K562 (cell line): Measurements from ENCODE around the gene EFCAB10. TPM values are rescaled to one million over a fixed set of nuclear protein-coding genes. Genes with fewer than 3 reads are reported as not detected.

Experiments used
- ATAC-seq: fragments of 200-7000 bp; cut with Tn5 transposase; 3 replicates; pipeline ENCODE4 v1.9.1; 2020; ENCODE audit warnings: moderate library complexity
- BruUV-seq: library from RNA; stranded (reverse); fragments of 400-500 nt; replicated peaks from 2 replicates; lab custom pipeline; 2021; lab: Mats Ljungman, UMichigan
- CTCF ChIA-PET: fragments of 300-600 bp; formaldehyde crosslinking; extraction: SDS; loops from one replicate; lab custom pipeline; 2021; ENCODE audit warnings: low intra/inter-chr PET ratio; lab: Yijun Ruan, JAX
- POLR2A ChIA-PET: fragments of 300-600, 350-650 bp; sonication (Branson Sonifier 250); formaldehyde crosslinking; extraction: SDS; loops from one replicate; lab custom pipeline; 2021; ENCODE audit warnings: antibody characterized with exemption, inconsistent platforms; lab: Yijun Ruan, JAX
- DNase-seq, 4 experiments: peaks; one replicate each; pipeline versions ENCODE4 v3.0.0 to v3.0.0-alpha.2; 2011 to 2018; ENCODE audit warnings: low spot score in 3 of 4, mixed read lengths in 3 of 4; ENCODE audit errors: extremely low read depth in 1 of 4
- FAIRE-seq: peaks from 2 replicates; lab custom pipeline; 2011; peaks lifted over from hg19 to GRCh38; lab: Jason Lieb, UNC
- H2AFZ ChIP-seq: 2 replicates; pipeline ENCODE4 v1.6.0; 2011; ENCODE audit warnings: low read depth, low read length, control low read depth, inconsistent platforms
- H3K27ac ChIP-seq: fragments of 200-600 bp; 3 replicates; pipeline ENCODE4 v1.8.0; 2011; ENCODE audit warnings: low read depth, mild to moderate bottlenecking, control low read depth, inconsistent platforms, low read length, moderate library complexity, mixed read lengths; ENCODE audit errors: extremely low read depth
- H3K27me3 ChIP-seq, 2 experiments: fragments of 300-600 bp in 1 of 2; 2 replicates in 1 of 2; 3 replicates in 1 of 2; pipeline versions ENCODE4 v1.6.0 to v1.8.0; 2011; ENCODE audit warnings: inconsistent platforms in 2 of 2, low read length in 2 of 2, mild to moderate bottlenecking in 1 of 2, mixed read lengths in 1 of 2, moderate library complexity in 1 of 2; ENCODE audit not compliant: control insufficient read depth in 2 of 2, insufficient read depth in 2 of 2
- H3K36me3 ChIP-seq: fragments of 300-600 bp; 3 replicates; pipeline ENCODE4 v1.8.0; 2011; ENCODE audit warnings: mild to moderate bottlenecking, low read length, inconsistent platforms; ENCODE audit not compliant: control insufficient read depth, insufficient read depth
- H3K4me1 ChIP-seq, 2 experiments: fragments of 200-600 bp in 1 of 2; replicated peaks in 1 of 2; 2 replicates in 1 of 2; 3 replicates in 1 of 2; pipeline versions ENCODE4 v1.5.1 to v1.8.0; 2011; ENCODE audit warnings: inconsistent platforms in 2 of 2, low read length in 2 of 2, mild to moderate bottlenecking in 1 of 2, mixed read lengths in 1 of 2, moderate library complexity in 1 of 2; ENCODE audit not compliant: control insufficient read depth in 2 of 2, insufficient read depth in 2 of 2
- H3K4me2 ChIP-seq: 2 replicates; pipeline ENCODE4 v1.6.1; 2011; ENCODE audit warnings: low read length, control low read depth, inconsistent platforms, mixed read lengths; ENCODE audit not compliant: insufficient read depth
- H3K4me3 ChIP-seq: fragments of 200-600 bp; sonication (generic), shearing (Covaris generic); 2 replicates; pipeline ENCODE4 v1.5.1; 2016; ENCODE audit warnings: control low read depth, inconsistent platforms
- H3K79me2 ChIP-seq: fragments of 200-600 bp; 3 replicates; pipeline ENCODE4 v1.8.0; 2011; ENCODE audit warnings: low read length, inconsistent platforms; ENCODE audit not compliant: control insufficient read depth, insufficient read depth
- H3K9ac ChIP-seq, 2 experiments: 2 replicates each; pipeline versions ENCODE4 v1.6.0 to v1.6.1; 2011; ENCODE audit warnings: low read depth in 2 of 2, low read length in 2 of 2, control low read depth in 1 of 2, inconsistent platforms in 1 of 2, mild to moderate bottlenecking in 1 of 2, mixed read lengths in 1 of 2; ENCODE audit not compliant: insufficient read depth in 1 of 2
- H3K9me1 ChIP-seq: one replicate; pipeline ENCODE4 v1.6.0; 2011; ENCODE audit warnings: inconsistent platforms, mild to moderate bottlenecking, low read length, moderate library complexity; ENCODE audit not compliant: control insufficient read depth, insufficient read depth
- H3K9me3 ChIP-seq: replicated peaks from 2 replicates; pipeline ENCODE4 v1.5.1; 2011; ENCODE audit warnings: low read depth, low read length, inconsistent platforms; ENCODE audit not compliant: control insufficient read depth, insufficient read depth
- H4K20me1 ChIP-seq: replicated peaks from 2 replicates; pipeline ENCODE4 v1.6.1; 2011; ENCODE audit warnings: low read length, inconsistent platforms, mixed read lengths; ENCODE audit not compliant: control insufficient read depth, insufficient read depth
- ELK1 ChIP-seq: sonication (generic); formaldehyde crosslinking; IDR thresholded peaks from 2 replicates; pipeline ENCODE4 v1.8.1; 2022; ENCODE audit warnings: missing genetic modification reagents
- GATA2 ChIP-seq: sonication (generic); formaldehyde crosslinking; IDR thresholded peaks from 2 replicates; pipeline ENCODE4 v1.4.0; 2020; ENCODE audit warnings: mild to moderate bottlenecking, missing genetic modification reagents
- GATAD2A ChIP-seq: fragments of 450-650 bp; IDR thresholded peaks from 2 replicates; pipeline ENCODE4 v1.6.1; 2017
- MTA3 ChIP-seq: fragments of 450-650 bp; formaldehyde crosslinking; IDR thresholded peaks from 2 replicates; pipeline ENCODE4 v1.6.1; 2017; ENCODE audit warnings: mild to moderate bottlenecking, borderline replicate concordance
- MTF1 ChIP-seq: fragments of 250-450 bp; sonication (Bioruptor Pico); IDR thresholded peaks from 2 replicates; pipeline ENCODE4 v1.9.0; 2021; ENCODE audit warnings: moderate library complexity, mild to moderate bottlenecking, inconsistent platforms, borderline replicate concordance
- NFATC3 ChIP-seq: fragments of 450-650 bp; IDR thresholded peaks from 2 replicates; pipeline ENCODE4 v1.6.1; 2017; ENCODE audit warnings: mild to moderate bottlenecking
- TRIM25 ChIP-seq: fragments of 450-650 bp; IDR thresholded peaks from 2 replicates; pipeline ENCODE4 v1.7.0; 2016; ENCODE audit warnings: borderline replicate concordance
- ZNF232 ChIP-seq: sonication (generic); formaldehyde crosslinking; IDR thresholded peaks from 2 replicates; pipeline ENCODE4 v1.8.0; 2022; ENCODE audit warnings: mild to moderate bottlenecking, missing genetic modification reagents
- ZNF707 ChIP-seq: fragments of 250-450 bp; sonication (Bioruptor Pico); conservative IDR thresholded peaks from 2 replicates; pipeline ENCODE4 v1.8.0; 2022; ENCODE audit warnings: inconsistent platforms, mild to moderate bottlenecking, moderate library complexity
- WGBS: fragments of 100-300 bp; shearing (Covaris generic); methylation state at CpG from one replicate; pipeline ENCODE4 v1.1.6; 2016; ENCODE audit warnings: low coverage, mixed read lengths; ENCODE audit not compliant: insufficient coverage; ENCODE audit errors: missing lambda C conversion rate; 5-methylcytosine and 5-hydroxymethylcytosine counted together
- in situ Hi-C: fragments of 300-500 bp; cut with MboI; formaldehyde crosslinking; loops from 4 replicates; pipeline ENCODE4 v1.15.0; 2018; ENCODE audit warnings: inconsistent platforms, mixed read lengths
- intact Hi-C: fragments of 100-400 bp; cut with micrococcal nuclease; formaldehyde crosslinking; loops from 2 replicates; pipeline ENCODE4 v1.14.2; 2022
- polyA plus RNA-seq, 8 experiments: library from polyadenylated mRNA; depleted of rRNA in 4 of 8; stranded (reverse) in 5 of 8; unstranded in 3 of 8; fragments of >200 nt; fragmentation: Nextera tagmentation in 2 of 8; fragmentation: Illumina TruSeq in 1 of 8; extraction: Ambion mirVana in 2 of 8; extraction: Trizol in 1 of 8; gene quantifications; 2 replicates each; pipeline versions ENCODE4 v1.2.1 to v1.2.3, GENCODE V29; 2011 to 2014; ENCODE audit warnings: inconsistent platforms in 1 of 8, missing spikeins in 1 of 8
- total RNA-seq, 7 experiments: library from RNA; depleted of rRNA in 6 of 7; stranded (reverse); fragments of >200 nt in 6 of 7; fragmentation: Illumina TruSeq in 2 of 7; extraction: Trizol in 2 of 7; gene quantifications; 2 replicates each; pipeline versions ENCODE4 v1.2.1 to v1.2.3, GENCODE V29; 2011 to 2021; ENCODE audit warnings: low replicate concordance in 1 of 7
- TF ChIP-seq, protein P1 (sequence below): sonication (generic); formaldehyde crosslinking; IDR thresholded peaks from 2 replicates; pipeline ENCODE4 v1.8.1; 2023; ENCODE audit warnings: mild to moderate bottlenecking, missing genetic modification reagents
- TF ChIP-seq, protein P2 (sequence below): sonication (generic); formaldehyde crosslinking; IDR thresholded peaks from 2 replicates; pipeline ENCODE4 v1.8.0; 2022; ENCODE audit warnings: mild to moderate bottlenecking, missing genetic modification reagents, borderline replicate concordance
- TF ChIP-seq, protein P3 (sequence below): fragments of 450-650 bp; IDR thresholded peaks from 2 replicates; pipeline ENCODE4 v1.6.1; 2017; ENCODE audit warnings: antibody characterized with exemption, mild to moderate bottlenecking

EFCAB10 gene
- total and polyA plus RNA-seq, 9 of the 15 experiments (the other 6 are each of a cell fraction or from before 2014, with no cell fraction given) = 5.0 to 21.4 (median 16.8) TPM

GRCh38 chr7:105621176-105621575 lies 39.9 kb upstream of the EFCAB10 start:
- Histone ChIP-seq H3K9me3 (no peaks in the 10 kb centered on the region), H3K27me3 (peaks cover 0 to 20% of the 10 kb centered on the region in 2 experiments; a peak in 1 of 5 replicates), H3K79me2 (no peaks in the 10 kb centered on the region), H3K9ac (peak overlapping the region in 1 of 2 experiments; percentile 46; a peak in 1 of 4 replicates), H3K36me3 (no peaks in the 10 kb centered on the region), H4K20me1 (no peaks in the 10 kb centered on the region), H3K4me1 (no peaks in the 10 kb centered on the region; a peak in 1 of 5 replicates), H3K4me2 (no peak overlapping the region), H3K4me3 (no peak overlapping the region), H3K27ac (no peak overlapping the region), H2AFZ (no peak overlapping the region), H3K9me1 (no peaks in the 10 kb centered on the region)
- ChIA-PET CTCF (no interaction called here), POLR2A (interaction anchor here (0.7 to 1.1 kb wide), 2 partner anchors 14 to 33 kb away, joined by 4 read pairs; no protein-coding TSS in a partner anchor)
- FAIRE-seq (no peak), DNase-seq (no peak), ATAC-seq (no peak)
- in situ Hi-C loops (no loop called here), intact Hi-C loops (no loop called here)
- BruUV-seq = no TSS peak
- WGBS = 2% methylated on average over 2 of the region's 2 CpGs
- TF ChIP-seq GATAD2A (no peak), ELK1 (CRISPR knock-in tag) (no peak), ZNF707 (CRISPR knock-in tag) (no peak), MTA3 (no peak), ZNF232 (no peak), NFATC3 (no peak), GATA2 (CRISPR knock-in tag) (no peak), TRIM25 (no peak), MTF1 (no peak)
- TF ChIP-seq, protein P1, sequence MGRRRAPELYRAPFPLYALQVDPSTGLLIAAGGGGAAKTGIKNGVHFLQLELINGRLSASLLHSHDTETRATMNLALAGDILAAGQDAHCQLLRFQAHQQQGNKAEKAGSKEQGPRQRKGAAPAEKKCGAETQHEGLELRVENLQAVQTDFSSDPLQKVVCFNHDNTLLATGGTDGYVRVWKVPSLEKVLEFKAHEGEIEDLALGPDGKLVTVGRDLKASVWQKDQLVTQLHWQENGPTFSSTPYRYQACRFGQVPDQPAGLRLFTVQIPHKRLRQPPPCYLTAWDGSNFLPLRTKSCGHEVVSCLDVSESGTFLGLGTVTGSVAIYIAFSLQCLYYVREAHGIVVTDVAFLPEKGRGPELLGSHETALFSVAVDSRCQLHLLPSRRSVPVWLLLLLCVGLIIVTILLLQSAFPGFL (CRISPR knock-in tag) = no peak
- TF ChIP-seq, protein P2, sequence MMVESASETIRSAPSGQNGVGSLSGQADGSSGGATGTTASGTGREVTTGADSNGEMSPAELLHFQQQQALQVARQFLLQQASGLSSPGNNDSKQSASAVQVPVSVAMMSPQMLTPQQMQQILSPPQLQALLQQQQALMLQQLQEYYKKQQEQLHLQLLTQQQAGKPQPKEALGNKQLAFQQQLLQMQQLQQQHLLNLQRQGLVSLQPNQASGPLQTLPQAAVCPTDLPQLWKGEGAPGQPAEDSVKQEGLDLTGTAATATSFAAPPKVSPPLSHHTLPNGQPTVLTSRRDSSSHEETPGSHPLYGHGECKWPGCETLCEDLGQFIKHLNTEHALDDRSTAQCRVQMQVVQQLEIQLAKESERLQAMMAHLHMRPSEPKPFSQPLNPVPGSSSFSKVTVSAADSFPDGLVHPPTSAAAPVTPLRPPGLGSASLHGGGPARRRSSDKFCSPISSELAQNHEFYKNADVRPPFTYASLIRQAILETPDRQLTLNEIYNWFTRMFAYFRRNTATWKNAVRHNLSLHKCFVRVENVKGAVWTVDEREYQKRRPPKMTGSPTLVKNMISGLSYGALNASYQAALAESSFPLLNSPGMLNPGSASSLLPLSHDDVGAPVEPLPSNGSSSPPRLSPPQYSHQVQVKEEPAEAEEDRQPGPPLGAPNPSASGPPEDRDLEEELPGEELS (CRISPR knock-in tag) = no peak
- TF ChIP-seq, protein P3, sequence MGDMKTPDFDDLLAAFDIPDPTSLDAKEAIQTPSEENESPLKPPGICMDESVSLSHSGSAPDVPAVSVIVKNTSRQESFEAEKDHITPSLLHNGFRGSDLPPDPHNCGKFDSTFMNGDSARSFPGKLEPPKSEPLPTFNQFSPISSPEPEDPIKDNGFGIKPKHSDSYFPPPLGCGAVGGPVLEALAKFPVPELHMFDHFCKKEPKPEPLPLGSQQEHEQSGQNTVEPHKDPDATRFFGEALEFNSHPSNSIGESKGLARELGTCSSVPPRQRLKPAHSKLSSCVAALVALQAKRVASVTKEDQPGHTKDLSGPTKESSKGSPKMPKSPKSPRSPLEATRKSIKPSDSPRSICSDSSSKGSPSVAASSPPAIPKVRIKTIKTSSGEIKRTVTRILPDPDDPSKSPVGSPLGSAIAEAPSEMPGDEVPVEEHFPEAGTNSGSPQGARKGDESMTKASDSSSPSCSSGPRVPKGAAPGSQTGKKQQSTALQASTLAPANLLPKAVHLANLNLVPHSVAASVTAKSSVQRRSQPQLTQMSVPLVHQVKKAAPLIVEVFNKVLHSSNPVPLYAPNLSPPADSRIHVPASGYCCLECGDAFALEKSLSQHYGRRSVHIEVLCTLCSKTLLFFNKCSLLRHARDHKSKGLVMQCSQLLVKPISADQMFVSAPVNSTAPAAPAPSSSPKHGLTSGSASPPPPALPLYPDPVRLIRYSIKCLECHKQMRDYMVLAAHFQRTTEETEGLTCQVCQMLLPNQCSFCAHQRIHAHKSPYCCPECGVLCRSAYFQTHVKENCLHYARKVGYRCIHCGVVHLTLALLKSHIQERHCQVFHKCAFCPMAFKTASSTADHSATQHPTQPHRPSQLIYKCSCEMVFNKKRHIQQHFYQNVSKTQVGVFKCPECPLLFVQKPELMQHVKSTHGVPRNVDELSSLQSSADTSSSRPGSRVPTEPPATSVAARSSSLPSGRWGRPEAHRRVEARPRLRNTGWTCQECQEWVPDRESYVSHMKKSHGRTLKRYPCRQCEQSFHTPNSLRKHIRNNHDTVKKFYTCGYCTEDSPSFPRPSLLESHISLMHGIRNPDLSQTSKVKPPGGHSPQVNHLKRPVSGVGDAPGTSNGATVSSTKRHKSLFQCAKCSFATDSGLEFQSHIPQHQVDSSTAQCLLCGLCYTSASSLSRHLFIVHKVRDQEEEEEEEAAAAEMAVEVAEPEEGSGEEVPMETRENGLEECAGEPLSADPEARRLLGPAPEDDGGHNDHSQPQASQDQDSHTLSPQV = no peak
